ENCODE data around the gene SMIM21.

GRCh38 chr18:75421656-75422055 is 5.8 kb downstream of the SMIM21 start:
- TF ChIP-seq, protein P1, sequence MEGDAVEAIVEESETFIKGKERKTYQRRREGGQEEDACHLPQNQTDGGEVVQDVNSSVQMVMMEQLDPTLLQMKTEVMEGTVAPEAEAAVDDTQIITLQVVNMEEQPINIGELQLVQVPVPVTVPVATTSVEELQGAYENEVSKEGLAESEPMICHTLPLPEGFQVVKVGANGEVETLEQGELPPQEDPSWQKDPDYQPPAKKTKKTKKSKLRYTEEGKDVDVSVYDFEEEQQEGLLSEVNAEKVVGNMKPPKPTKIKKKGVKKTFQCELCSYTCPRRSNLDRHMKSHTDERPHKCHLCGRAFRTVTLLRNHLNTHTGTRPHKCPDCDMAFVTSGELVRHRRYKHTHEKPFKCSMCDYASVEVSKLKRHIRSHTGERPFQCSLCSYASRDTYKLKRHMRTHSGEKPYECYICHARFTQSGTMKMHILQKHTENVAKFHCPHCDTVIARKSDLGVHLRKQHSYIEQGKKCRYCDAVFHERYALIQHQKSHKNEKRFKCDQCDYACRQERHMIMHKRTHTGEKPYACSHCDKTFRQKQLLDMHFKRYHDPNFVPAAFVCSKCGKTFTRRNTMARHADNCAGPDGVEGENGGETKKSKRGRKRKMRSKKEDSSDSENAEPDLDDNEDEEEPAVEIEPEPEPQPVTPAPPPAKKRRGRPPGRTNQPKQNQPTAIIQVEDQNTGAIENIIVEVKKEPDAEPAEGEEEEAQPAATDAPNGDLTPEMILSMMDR (conservative IDR thresholded peaks at IDR 0.05; ENCODE audit: low read depth, low read length), result no peak
- no peak for TF ChIP-seq EZH2 (IDR thresholded peaks at IDR 0.05; ENCODE audit: low read length, unreplicated experiment)
